ENCODE measurements around the gene FDXR. TPM values are rescaled to one million over a fixed set of nuclear protein-coding genes. Genes with fewer than 3 reads are reported as not detected.

The FDXR gene
- total RNA-seq, 1 donor from 2014 or later: 9.0 TPM

- Mint-ChIP-seq H3K27me3 (ENCODE audit: low read depth) (peaks cover 56% of the 10 kb centered on the region), H3K36me3 (ENCODE audit: low read depth) (peaks cover 9% of the 10 kb centered on the region), H3K4me1 (ENCODE audit: low read depth) (peaks cover 14% of the 10 kb centered on the region), H3K4me3 (ENCODE audit: unreplicated experiment) (no peak overlapping the region), H3K27ac (ENCODE audit: unreplicated experiment) (no peak overlapping the region), H3K9me3 (ENCODE audit: low read depth) (no peaks in the 10 kb centered on the region)
- DNase-seq (ENCODE audit: low spot score): no peak
- no peak for TF ChIP-seq CTCF (IDR thresholded peaks at IDR 0.05)
Observed at GRCh38 chr17:74858672-74859458, 13.9 kb downstream of the FDXR start.

GRCh38 chr17:74857191-74857590 is 15.6 kb downstream of the FDXR start:
- TF ChIP-seq CTCF (IDR thresholded peaks at IDR 0.05): no peak
- no peak overlapping the region for H3K27ac Mint-ChIP-seq (ENCODE audit: unreplicated experiment)

GRCh38 chr17:74856112-74856511 is 16.7 kb downstream of the FDXR start:
- Mint-ChIP-seq H3K27ac (ENCODE audit: unreplicated experiment) (no peak overlapping the region), H3K36me3 (ENCODE audit: low read depth) (peaks cover 5% of the 10 kb centered on the region), H3K4me3 (ENCODE audit: unreplicated experiment) (no peak overlapping the region), H3K4me1 (ENCODE audit: low read depth) (peaks cover 13% of the 10 kb centered on the region), H3K9me3 (ENCODE audit: low read depth) (no peaks in the 10 kb centered on the region), H3K27me3 (ENCODE audit: low read depth) (peaks cover 66% of the 10 kb centered on the region)
- no peak for DNase-seq (ENCODE audit: low spot score)
- no peak for TF ChIP-seq CTCF (IDR thresholded peaks at IDR 0.05)

More at GRCh38 chr17:74857191-74857590, 15.6 kb downstream of the FDXR start:
- H3K9me3 Mint-ChIP-seq (ENCODE audit: low read depth): no peaks in the 10 kb centered on the region
- peaks cover 5% of the 10 kb centered on the region for H3K36me3 Mint-ChIP-seq (ENCODE audit: low read depth)
- H3K4me3 Mint-ChIP-seq (ENCODE audit: unreplicated experiment): no peak overlapping the region
- H3K27me3 Mint-ChIP-seq (ENCODE audit: low read depth): peaks cover 67% of the 10 kb centered on the region
- H3K4me1 Mint-ChIP-seq (ENCODE audit: low read depth): peaks cover 18% of the 10 kb centered on the region
- DNase-seq (ENCODE audit: low spot score): no peak

- Mint-ChIP-seq H3K4me1 (ENCODE audit: low read depth) (peaks cover 10% of the 10 kb centered on the region), H3K4me3 (ENCODE audit: unreplicated experiment) (no peak overlapping the region), H3K27me3 (ENCODE audit: low read depth) (peaks cover 70% of the 10 kb centered on the region), H3K36me3 (ENCODE audit: low read depth) (peaks cover 5% of the 10 kb centered on the region), H3K27ac (ENCODE audit: unreplicated experiment) (no peak overlapping the region), H3K9me3 (ENCODE audit: low read depth) (no peaks in the 10 kb centered on the region)
- TF ChIP-seq CTCF (IDR thresholded peaks at IDR 0.05): no peak
- DNase-seq (ENCODE audit: low spot score): no peak
Observed at GRCh38 chr17:74855323-74855722, 17.5 kb downstream of the FDXR start.

- no peak for DNase-seq (ENCODE audit: low spot score)
- H3K36me3 Mint-ChIP-seq (ENCODE audit: low read depth): peaks cover 5% of the 10 kb centered on the region
- peaks cover 68% of the 10 kb centered on the region for H3K27me3 Mint-ChIP-seq (ENCODE audit: low read depth)
- TF ChIP-seq CTCF (IDR thresholded peaks at IDR 0.05): no peak
- H3K9me3 Mint-ChIP-seq (ENCODE audit: low read depth): no peaks in the 10 kb centered on the region
- no peak overlapping the region for H3K27ac Mint-ChIP-seq (ENCODE audit: unreplicated experiment)
- peaks cover 8% of the 10 kb centered on the region for H3K4me1 Mint-ChIP-seq (ENCODE audit: low read depth)
- H3K4me3 Mint-ChIP-seq (ENCODE audit: unreplicated experiment): no peak overlapping the region
Observed at GRCh38 chr17:74854792-74855191, 18.0 kb downstream of the FDXR start.
